KBM-7 (cell line): Measurements from ENCODE around the gene CNIH3.
A peak's percentile ranks its signal among the peaks of the same experiment; 100 is the strongest.
"Not testable (repeated sequence)": the region's sequence is repeated elsewhere in the genome, so short reads cannot be mapped to it uniquely, and the experiment has no call there.

ENCODE experiments used
- DNase-seq: peaks from one replicate; pipeline ENCODE4 v3.0.0-alpha.2; 2015
- in situ Hi-C: fragments of 300-500 bp; cut with MboI; formaldehyde crosslinking; loops from 2 replicates; pipeline ENCODE4 v1.14.3; 2020; ENCODE audit warnings: low sequenced_read_pairs, low pct_unique_long_range_greater_than_20kb, mixed read lengths

Gene CNIH3

DNA sequence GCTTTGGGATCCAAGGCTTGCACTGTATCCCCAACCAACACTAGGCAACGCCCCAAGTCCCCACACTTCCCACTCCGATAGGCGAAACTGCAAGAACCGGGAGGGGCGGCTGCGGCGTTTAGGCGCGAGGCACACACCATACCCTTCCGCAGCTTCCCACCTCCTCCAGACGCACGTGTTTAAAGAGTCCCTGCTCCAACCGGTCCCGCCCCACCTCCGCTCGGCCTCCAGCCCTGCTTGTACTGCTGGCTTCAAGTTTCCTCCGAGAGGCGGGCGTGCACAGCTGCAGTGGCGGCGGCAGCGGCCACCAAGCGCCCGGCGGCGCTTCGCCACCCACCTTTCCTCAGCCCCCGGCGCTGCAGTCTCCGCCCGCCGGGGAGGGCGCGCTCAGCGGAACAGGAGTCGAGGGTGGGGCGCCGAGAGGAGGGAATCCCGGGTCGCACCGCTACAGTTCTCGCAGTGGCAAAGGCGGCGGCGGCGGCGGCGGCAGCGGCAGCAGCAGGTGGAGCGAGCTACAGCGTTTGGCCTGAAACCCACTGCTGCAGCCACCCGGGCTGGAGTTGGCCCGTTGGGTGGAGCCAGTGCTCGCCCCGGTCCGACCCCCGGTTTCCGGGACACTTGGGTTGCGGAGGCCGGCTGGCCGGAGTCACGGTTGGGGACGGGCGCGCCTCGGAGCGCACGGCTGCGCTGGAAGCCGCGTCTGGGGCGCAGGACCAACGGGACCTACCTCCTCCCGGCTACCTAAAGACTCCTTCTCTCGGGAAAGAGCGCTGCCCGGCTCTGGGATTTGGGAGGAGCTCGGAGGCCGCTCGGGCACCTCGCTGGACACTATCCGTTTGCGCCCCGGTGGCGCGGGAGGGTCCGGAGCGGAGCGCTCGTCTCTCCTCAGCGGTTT lies at the start of gene CNIH3:
TSS of gene CNIH3 (plus strand) at position 457 of the 895 bp plus-strand sequence. CDS start 858 bp downstream, outside the sequence.
- peak; percentile 52 for DNase-seq

DNA sequence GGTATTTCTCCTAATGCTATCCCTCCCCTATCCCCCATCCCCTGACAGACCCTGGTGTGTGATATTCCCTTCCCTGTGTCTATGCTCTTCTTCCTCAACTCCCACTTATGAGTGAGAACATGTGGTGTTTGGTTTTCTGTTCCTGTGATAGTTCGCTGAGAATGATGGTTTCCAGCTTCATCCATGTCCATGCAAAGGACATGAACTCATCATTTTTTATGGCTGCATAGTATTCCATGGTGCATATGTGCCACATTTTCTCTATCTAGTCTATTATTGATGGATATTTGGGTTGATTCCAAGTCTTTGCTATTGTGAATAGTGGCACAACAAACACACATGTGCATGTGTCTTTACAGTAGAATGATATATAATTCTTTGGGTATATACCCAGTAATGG lies 49.6 kb upstream of the CNIH3 start:
- DNase-seq, in situ Hi-C loops: not testable (repeated sequence)

More for the DNA sequence above, at the start of gene CNIH3:
- in situ Hi-C loops, result no loop called here

DNA sequence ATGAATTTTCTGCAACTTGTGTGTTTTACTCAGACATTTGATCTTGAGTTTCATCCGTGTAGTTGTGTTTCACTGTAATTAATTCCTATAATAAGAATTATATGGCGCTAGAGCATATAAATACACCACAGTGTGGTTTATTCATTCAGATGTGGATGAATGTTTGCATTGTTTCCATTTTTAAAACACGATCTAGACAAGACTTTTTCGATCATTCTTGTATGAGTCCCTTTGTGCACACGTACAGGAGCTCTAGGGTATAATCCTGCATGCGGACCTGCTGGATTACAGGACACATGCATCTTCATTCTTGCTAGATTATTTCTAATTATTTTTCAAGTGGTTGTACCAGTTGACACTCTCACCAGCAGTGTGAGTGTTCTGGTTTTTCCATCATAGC lies 46.8 kb upstream of the CNIH3 start:
- DNase-seq, result no peak
- in situ Hi-C loops, result no loop called here

DNA sequence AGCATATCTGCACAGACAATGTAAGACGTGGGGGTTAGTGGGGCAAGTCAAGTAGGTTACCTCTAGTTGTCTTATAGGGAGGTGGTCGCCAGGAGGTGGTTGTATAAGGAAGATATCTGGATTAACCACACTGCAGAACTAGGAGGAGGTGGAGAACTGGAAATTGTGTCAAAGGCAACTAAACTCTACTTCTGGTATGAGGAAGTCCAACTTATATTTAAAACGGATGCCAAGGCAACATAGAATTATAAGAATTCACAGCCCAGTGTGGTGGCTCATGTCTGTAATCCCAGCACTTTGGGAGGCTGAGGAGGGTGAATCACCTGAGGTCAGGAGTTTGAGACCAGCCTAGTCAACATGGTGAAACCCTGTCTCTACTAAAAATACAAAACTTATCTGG lies 44.1 kb upstream of the CNIH3 start:
- in situ Hi-C loops, DNase-seq: not testable (repeated sequence)

DNA sequence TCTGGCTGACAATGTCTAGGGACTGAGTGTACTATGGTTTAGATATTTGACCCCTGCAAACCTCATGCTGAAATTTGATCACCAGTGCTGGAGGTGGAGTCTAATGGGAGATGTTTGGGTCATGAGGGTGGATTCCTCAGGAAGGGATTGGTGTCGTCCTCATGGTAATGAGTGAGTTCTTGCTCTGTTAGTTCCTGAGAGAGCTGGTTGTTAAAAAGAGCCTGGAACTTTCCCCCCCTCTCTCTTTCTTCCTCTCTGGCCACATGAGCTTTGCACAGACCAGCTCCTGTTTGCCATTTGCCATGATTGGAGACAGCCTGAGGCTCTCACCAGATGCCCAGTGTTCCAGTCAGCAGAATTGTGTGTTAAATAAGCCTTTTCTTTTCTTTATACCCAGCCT lies 36.6 kb upstream of the CNIH3 start:
- no peak for DNase-seq
- in situ Hi-C loops, result no loop called here

DNA sequence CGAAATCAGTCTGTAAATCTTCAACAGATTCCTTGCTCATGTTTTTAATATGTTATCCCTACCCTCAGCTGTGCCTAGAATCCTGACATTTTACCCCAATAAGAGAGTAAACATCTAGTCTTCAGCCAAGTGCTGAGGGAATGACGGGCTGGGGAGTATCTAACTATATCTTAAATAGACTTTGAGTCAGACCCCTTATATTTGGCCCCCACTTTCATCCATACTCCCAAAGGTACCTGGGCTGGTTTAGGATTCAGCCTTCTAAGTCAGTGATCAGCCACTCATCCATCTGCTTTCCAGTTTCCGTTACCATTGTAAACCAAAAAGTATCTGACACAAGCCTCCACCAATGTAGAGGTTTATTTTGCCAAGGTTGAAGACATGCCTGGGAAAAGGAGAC lies 36.1 kb upstream of the CNIH3 start:
- DNase-seq, result no peak
- in situ Hi-C loops, result no loop called here

DNA sequence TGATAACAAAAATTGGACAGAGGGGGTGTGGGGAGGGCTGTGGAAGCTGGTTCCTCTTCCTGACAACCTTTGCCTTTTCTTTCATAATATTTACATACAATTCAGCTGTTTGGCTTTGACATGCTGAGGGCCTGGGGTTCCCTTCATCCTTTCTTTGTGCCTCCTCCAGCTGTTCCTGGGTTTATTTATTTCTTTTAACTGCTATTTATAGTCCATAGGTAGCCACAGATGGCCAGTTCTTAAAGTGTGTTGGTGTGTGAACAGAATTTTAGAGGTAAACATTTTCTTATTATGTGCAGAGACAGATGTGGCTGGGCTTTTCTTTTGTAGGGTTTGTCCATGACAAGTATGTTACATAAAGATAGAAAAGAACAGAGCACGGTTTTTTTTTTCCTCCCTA lies 34.1 kb upstream of the CNIH3 start:
- no peak for DNase-seq
- in situ Hi-C loops, result no loop called here

DNA sequence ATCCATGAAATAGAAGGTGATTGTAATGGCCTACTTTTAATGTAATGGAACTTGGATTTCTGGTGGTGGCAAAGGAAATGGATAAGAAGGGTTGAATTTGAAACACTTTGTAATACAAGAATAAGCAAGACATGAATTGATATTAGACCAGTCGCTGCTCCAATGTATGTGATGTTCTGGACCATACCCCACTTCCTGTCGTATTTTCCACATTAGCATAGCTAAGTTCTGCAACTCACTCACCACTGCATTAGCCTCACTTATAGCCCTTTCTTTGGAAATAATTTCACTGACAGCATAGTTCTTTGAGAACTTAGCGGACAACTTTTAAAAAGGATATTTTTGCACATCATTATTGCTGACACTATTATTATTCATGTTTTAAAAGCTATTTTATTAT lies 32.3 kb upstream of the CNIH3 start:
- no peak for DNase-seq
- in situ Hi-C loops, result no loop called here

DNA sequence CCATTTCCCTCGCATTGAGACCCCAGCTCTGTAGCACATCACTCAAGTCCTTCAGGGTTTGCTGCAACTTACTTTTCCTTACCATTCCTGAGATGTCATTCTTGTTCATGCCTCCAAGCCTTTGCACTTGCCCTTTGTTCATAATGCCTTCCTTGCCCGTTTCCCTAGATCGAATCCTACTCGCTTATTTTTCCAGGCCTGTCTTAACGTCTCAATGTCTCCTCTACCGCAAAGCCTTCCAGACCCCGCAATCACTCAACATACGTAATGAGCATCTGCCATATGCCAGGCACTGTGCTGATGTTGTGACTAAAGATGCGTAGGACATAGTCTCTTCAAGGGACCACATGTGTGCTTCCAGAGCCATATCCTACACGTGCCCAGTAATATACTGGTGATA lies 31.1 kb upstream of the CNIH3 start:
- no peak for DNase-seq
- in situ Hi-C loops, result no loop called here

DNA sequence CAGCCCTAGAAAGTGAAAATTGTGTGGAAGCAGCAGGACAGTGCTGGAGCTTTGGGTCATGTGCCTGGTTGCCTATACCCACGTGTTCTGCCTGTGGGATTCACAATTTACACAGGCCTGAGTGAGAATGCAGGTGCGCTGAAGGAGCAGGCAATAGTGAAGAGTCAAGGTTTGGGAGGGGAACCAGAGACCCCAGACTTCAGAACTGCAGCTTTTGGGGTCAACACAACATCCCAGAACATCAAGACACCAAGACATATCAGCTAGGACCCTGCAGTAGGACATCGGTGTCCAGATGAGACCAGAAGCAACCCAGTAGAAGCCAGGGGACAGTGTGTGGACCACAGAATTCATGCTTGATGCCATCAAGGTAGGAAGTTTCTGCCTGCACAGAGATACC lies 29.1 kb upstream of the CNIH3 start:
- in situ Hi-C loops, result no loop called here
- DNase-seq, result no peak

DNA sequence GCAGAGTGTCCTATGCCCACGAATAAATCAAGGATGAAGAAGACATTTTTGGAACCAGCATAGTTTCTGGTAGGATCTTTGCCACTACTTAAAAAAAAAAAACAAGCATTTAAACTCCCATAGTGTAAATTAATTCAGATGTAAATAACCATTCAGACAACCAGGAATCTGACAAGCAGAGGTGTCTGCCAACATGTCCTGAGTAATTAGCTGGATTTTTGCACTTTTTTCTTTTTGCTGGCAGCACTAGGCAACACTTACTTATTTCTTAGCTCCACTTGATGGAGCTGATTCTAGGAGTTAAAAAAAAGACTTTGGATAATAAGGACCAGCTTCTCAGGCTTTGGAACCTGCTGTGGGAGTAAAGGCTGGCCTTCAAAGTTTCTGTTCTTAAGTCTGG lies 27.6 kb upstream of the CNIH3 start:
- in situ Hi-C loops, result no loop called here
- DNase-seq, result no peak

DNA sequence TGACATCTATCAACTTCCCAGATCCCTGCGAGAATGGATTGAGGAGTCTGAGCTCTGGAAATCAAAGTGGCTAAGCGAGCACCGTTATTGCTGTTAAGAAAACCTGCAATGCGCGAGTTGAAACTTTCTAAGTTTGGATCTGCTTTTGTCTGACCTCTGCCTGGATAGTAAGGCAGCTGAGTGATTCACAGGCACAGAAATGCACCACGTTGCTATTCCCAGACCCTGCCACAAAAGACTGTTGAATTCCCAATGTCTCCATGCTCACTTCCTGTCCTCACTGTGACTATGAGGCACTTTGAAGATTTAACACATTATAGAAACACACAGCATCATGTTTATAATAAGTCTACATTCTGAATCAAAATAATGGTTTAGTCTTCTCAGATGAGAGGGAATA lies 27.1 kb upstream of the CNIH3 start:
- in situ Hi-C loops, result no loop called here
- DNase-seq, result no peak

DNA sequence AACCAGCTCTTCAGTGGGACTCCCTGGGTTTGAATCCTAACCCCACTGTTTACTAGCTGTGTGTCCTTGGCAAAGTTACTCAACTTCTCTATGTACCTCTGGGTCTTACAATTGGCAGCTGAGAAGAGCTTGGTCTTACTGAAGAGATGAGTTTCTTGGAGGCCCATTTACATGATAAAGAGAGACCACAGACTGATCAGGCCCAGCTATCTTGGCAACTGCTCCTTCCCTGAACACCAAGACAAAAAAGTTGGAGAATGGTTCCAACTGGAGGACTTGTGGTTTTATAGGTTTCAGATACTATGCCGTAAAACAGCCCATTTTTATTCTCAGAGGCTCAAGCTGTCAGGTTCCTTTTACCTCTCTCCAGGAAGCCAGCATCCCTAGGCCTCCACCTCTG lies 24.8 kb upstream of the CNIH3 start:
- in situ Hi-C loops, result no loop called here
- DNase-seq, result no peak

DNA sequence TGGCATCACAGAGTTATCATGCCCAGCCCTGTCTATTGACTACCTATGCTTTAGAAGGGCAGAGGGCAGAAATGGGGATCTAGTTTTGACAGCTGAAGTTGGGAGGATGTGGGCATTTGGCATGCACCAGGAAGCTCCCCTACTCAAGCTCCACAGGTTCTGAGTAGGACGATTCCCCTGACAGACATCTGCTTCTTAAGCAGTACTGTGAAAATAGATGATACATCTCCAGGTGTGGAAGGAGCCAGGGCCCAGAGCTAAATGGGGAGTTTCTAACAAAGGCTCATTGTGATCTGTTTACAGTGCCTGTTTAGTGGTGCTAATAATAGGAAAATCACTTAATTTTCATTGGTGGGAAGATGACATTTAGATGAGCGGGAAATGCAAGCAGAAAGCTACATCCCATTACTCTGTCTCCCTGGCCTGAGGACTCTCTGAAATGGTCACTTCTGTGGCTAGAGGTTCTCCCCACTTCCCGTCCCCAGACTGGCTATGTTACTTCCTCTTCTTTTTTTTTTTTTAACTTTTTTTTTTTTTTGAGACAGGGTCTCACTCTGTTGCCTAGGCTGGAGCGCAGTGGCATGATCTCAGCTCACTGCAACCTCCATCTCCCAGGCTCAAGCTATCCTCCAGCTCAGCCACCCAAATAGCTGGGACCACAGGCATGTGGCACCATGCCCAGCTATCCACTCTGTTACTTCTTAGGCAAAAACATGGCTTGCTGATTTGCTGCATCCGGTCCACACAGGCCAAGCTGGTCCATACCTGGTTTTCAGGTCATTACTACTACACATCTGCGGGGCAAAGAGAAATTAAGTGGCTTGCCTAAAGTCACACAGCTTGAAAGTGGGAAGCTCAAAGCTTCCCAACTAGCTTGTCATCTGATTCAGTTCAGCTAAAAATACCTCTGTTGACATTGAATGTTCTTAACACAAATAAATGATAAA lies 23.2 kb upstream of the CNIH3 start:
- DNase-seq, result peak; percentile 44
- in situ Hi-C loops, result no loop called here

DNA sequence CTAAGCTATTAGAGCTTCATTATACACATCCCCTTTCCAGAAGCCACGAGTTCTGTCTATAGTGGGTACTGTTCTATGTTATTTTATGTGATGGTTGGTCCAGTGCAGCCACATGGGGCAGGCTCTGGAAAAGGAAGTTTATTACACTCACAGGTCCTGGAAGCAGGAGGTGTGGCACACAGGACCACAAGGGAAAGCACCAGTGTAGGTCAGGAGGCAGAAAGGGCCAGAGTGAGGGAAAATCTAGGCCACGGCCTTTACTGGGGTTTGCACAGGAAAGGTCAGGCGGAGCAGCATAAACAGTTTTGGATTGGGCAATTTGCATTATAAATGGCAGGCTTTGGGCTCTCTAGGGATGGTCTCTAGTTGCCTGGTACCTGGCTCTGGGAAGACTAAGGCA lies 21.8 kb upstream of the CNIH3 start:
- in situ Hi-C loops, result no loop called here
- no peak for DNase-seq

DNA sequence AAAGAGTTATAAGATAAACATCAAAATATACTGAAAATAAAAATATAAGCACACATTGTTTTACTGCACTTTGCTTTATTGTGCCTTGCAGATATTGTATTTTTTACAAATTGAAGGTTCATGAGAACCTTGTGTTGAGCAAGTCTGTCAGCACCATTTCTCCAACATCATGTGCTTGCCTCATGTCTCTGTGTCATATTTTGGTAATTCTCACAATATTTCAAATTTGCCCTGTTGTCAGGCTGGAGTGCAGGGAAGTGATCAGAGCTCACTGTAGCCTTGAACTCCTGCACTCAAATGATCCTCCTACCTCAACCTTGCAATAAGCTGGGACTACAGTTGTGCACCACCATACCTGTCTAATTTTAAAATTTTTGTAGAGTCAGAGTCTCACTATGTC lies 21.3 kb upstream of the CNIH3 start:
- no peak for DNase-seq
- in situ Hi-C loops, result no loop called here

DNA sequence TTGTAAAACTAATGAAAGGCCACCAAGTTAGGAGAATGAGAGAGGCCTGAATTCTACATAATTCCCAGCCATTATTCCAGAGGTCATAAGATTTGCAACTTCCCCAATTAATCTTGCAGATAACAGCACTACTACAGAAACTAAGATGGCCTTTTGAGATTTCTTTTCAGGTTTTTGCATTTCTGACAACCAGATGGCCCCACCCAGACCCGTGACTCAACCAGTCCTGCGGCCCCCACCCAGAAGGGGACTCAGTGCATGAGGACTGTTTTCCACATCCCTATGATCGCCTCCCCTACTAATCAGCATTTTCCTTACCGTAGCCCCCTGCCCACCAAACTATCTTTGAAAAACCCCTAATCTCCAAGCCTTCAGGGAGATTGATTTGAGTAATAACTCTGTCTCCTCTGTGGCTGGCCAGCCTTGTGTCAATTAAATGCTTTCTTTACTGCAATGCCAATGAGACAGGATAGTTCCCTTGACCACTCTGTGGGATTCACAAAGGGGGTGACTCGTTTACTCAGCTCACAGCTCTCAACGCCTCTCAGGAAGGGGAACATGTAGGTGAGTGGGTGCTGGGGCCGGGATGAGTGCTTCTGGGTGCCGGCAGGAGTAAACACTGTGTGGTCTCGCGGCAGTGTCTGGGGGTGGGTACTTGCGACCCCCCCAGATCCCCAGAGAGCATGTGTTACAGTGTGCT lies 10.5 kb upstream of the CNIH3 start:
- in situ Hi-C loops, result no loop called here
- no peak for DNase-seq

DNA sequence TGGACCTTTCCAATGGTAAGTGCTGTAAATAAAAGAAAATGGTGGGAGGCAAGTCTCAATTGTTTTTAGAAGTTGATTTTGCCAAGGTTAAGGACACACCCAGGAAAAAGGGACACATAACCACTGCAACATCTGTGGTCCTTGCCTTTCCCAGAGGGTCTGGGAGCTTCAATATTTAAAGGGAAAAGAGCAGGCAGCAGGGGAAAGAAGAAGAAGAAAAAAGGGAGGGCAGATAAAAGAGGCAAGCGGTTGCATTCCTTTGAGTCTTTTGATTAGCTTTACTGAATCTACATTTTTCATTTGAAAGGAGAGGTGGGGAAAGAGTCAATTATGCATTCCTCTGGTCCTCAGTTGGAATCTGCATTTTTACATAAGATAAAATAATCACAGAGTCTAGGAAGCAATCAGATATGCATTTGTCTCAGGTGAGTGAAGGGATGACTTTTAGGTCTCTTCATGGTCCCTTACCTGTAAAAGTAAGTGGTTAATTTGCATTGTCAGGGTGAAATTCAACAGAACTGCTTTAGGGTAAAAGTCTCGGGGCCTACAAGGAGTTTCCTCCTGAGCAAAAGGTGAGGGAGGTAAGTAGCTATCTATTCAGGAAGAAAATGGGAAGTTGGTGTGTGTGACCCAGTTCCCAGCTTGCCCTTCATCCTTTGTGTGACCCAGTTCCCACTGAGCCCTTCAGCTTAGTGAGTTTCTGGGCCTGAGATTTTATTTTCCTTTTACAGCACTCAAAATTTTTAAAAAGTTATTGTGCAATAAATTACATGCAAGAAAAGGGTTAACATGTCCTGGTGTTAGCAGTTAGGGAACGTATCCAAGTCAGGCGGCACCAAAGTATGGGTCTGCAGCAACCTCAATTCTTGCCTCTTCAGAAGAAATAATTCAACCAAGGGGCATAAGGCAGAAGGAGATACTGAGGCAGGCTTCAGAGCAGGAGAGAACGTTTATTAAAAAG lies 8.6 kb upstream of the CNIH3 start:
- in situ Hi-C loops, result no loop called here

More for the DNA sequence above, 8.6 kb upstream of the CNIH3 start:
- no peak for DNase-seq
